ENCODE measurements around the gene TMEM179. TPM values are rescaled to one million over a fixed set of nuclear protein-coding genes. Genes with fewer than 3 reads are reported as not detected.

Gene TMEM179
- total and polyA plus RNA-seq, 10 of the 15 experiments (the other 5 are each of a cell fraction or from before 2014, with no cell fraction given) = not detected

DNA sequence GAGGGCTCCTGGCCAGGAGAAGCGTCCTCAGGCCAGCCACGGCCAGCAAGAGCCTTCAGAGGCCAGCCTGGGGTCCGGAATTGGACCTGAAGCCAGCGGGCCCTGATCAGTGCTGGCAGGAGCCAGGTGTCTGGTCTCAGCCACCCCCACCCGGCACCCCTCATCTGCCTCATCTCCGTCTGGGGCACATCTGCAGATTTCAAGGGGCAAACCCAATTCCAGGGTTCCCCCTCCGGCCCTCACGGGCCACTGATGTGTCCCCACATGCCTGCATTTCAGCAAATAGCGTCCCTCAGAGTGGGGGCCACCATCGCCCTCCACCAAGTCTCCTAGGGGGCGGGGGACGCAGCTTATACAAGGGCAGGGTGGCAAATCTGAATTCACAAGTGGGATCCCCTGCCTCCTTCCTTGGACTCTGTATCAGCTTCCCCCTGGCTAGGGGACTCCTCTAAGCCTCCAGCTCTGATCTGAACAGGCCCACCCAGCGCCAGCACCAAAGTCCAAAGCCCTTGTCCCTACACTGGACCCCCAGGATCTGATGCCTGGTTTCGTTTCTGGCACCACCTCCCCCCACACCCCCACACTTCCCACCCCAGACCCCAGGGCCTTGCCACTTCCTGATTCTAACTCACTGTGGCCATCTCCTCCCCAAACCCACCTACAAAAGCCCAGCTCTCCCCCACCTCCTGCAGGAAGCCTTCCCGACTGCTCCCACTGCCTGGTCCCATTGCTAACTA lies 10.1 kb downstream of the TMEM179 start (continued):
- TF ChIP-seq, protein P1, sequence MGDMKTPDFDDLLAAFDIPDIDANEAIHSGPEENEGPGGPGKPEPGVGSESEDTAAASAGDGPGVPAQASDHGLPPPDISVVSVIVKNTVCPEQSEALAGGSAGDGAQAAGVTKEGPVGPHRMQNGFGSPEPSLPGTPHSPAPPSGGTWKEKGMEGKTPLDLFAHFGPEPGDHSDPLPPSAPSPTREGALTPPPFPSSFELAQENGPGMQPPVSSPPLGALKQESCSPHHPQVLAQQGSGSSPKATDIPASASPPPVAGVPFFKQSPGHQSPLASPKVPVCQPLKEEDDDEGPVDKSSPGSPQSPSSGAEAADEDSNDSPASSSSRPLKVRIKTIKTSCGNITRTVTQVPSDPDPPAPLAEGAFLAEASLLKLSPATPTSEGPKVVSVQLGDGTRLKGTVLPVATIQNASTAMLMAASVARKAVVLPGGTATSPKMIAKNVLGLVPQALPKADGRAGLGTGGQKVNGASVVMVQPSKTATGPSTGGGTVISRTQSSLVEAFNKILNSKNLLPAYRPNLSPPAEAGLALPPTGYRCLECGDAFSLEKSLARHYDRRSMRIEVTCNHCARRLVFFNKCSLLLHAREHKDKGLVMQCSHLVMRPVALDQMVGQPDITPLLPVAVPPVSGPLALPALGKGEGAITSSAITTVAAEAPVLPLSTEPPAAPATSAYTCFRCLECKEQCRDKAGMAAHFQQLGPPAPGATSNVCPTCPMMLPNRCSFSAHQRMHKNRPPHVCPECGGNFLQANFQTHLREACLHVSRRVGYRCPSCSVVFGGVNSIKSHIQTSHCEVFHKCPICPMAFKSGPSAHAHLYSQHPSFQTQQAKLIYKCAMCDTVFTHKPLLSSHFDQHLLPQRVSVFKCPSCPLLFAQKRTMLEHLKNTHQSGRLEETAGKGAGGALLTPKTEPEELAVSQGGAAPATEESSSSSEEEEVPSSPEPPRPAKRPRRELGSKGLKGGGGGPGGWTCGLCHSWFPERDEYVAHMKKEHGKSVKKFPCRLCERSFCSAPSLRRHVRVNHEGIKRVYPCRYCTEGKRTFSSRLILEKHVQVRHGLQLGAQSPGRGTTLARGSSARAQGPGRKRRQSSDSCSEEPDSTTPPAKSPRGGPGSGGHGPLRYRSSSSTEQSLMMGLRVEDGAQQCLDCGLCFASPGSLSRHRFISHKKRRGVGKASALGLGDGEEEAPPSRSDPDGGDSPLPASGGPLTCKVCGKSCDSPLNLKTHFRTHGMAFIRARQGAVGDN (IDR thresholded peaks at IDR 0.05) = no peak
- TF ChIP-seq MXI1 (IDR thresholded peaks at IDR 0.05; ENCODE audit: low read depth, low read length) = no peak
- no peak for TF ChIP-seq YBX1 (IDR thresholded peaks at IDR 0.05)
- TF ChIP-seq, protein P2, sequence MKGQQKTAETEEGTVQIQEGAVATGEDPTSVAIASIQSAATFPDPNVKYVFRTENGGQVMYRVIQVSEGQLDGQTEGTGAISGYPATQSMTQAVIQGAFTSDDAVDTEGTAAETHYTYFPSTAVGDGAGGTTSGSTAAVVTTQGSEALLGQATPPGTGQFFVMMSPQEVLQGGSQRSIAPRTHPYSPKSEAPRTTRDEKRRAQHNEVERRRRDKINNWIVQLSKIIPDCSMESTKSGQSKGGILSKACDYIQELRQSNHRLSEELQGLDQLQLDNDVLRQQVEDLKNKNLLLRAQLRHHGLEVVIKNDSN (IDR thresholded peaks at IDR 0.05; ENCODE audit: borderline replicate concordance, extremely low read length, insufficient read depth, low read depth, low read length) = no peak
- no peak for TF ChIP-seq STAT1 (conservative IDR thresholded peaks at IDR 0.05)
- TF ChIP-seq IKZF2 (IDR thresholded peaks at IDR 0.05) = no peak

DNA sequence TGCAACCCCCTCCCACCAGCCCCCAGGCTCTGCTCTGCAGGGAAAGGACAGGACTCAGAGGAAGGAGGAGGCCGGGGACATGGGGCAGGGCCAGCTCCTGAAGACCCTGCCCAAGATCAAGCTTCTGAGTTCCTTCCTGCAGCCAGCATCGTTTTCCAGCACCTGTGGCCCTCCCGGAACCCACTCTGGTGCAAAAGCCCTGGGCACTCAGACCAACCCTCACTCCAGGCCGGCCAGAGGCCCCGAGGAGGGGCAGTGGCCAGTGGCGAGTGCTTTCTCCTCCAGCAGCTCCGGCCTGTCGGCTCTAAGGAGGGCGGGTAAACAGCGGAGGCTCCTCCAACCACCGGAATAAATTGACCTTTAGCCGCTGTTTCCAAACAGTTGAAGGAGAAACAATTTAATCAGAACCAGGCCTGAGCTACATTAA lies 10.8 kb downstream of the TMEM179 start:
- BruUV-seq (replicated peaks) = no TSS peak
- Histone ChIP-seq H3K4me1 (ENCODE audit: control insufficient read depth, insufficient read depth, low read length) (no peaks in the 10 kb centered on the region), H3K4me3 (no peak overlapping the region), H3K9ac (ENCODE audit: control insufficient read depth, insufficient read depth, low read length) (no peak overlapping the region), H3K36me3 (ENCODE audit: control insufficient read depth in 2 of 2, insufficient read depth in 2 of 2, low read length in 1 of 2) (no peaks in the 10 kb centered on the region), H3K27ac (ENCODE audit: control insufficient read depth, insufficient read depth) (no peak overlapping the region), H3K79me2 (ENCODE audit: control insufficient read depth, insufficient read depth, low read length) (no peaks in the 10 kb centered on the region), H2AFZ (ENCODE audit: control insufficient read depth, low read depth, low read length) (no peak overlapping the region), H4K20me1 (ENCODE audit: control insufficient read depth, insufficient read depth) (no peaks in the 10 kb centered on the region), H3K27me3 (replicated peaks in 1 of 2; ENCODE audit: control insufficient read depth in 2 of 2, insufficient read depth in 2 of 2, low read length in 1 of 2) (no peaks in the 10 kb centered on the region; a peak in 2 of 4 replicates), H3K9me3 (replicated peaks; ENCODE audit: control insufficient read depth, insufficient read depth, low read length) (no peaks in the 10 kb centered on the region), H3K4me2 (ENCODE audit: control insufficient read depth, insufficient read depth) (no peak overlapping the region)
- 43% methylated on average over 12 of the region's 12 CpGs for WGBS (ENCODE audit: insufficient coverage, insufficient replicate concordance, low lambda C conversion rate, missing lambda C conversion rate)
- ATAC-seq (no peak), FAIRE-seq (no peak), DNase-seq (ENCODE audit: low read depth, low spot score) (no peak)
- POLR2A ChIA-PET = no interaction called here
- in situ Hi-C loops (cut with MboI) = no loop called here
- SMC1A ChIA-PET (ENCODE audit: uncharacterized antibody, unreplicated experiment) = no interaction called here
- CTCF ChIA-PET = no interaction called here
- RAD21 ChIA-PET (ENCODE audit: unreplicated experiment) = no interaction called here
- intact Hi-C loops (cut with micrococcal nuclease; ENCODE audit: unreplicated experiment) = no loop called here
- TF ChIP-seq JUND (IDR thresholded peaks at IDR 0.05; ENCODE audit: low read depth, low read length) (no peak), ESRRA (IDR thresholded peaks at IDR 0.05; ENCODE audit: low read length) (no peak), MEF2A (IDR thresholded peaks at IDR 0.05; ENCODE audit: insufficient read depth, low read depth, low read length) (no peak), ZNF24 (IDR thresholded peaks at IDR 0.05) (no peak), MTA3 (IDR thresholded peaks at IDR 0.05; ENCODE audit: borderline replicate concordance, low read length) (no peak), POLR2AphosphoS2 (IDR thresholded peaks at IDR 0.05; ENCODE audit: low read depth, low read length) (no peak), ZNF384 (IDR thresholded peaks at IDR 0.05; ENCODE audit: borderline replicate concordance, low read depth, low read length) (no peak), BACH1 (IDR thresholded peaks at IDR 0.05; ENCODE audit: borderline replicate concordance) (no peak), RELA (IDR thresholded peaks at IDR 0.05; ENCODE audit: borderline replicate concordance, partially characterized antibody) (no peak)
- TF ChIP-seq, protein P3, sequence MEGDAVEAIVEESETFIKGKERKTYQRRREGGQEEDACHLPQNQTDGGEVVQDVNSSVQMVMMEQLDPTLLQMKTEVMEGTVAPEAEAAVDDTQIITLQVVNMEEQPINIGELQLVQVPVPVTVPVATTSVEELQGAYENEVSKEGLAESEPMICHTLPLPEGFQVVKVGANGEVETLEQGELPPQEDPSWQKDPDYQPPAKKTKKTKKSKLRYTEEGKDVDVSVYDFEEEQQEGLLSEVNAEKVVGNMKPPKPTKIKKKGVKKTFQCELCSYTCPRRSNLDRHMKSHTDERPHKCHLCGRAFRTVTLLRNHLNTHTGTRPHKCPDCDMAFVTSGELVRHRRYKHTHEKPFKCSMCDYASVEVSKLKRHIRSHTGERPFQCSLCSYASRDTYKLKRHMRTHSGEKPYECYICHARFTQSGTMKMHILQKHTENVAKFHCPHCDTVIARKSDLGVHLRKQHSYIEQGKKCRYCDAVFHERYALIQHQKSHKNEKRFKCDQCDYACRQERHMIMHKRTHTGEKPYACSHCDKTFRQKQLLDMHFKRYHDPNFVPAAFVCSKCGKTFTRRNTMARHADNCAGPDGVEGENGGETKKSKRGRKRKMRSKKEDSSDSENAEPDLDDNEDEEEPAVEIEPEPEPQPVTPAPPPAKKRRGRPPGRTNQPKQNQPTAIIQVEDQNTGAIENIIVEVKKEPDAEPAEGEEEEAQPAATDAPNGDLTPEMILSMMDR (IDR thresholded peaks at IDR 0.05 in 2 of 3, conservative IDR thresholded peaks at IDR 0.05 in 1 of 3; ENCODE audit: control insufficient read depth in 2 of 3, extremely low read depth in 1 of 3, insufficient read depth in 1 of 3, low read depth in 3 of 3, low read length in 3 of 3) = no peak
